Measurements from ENCODE around the gene LRRFIP1. TPM values are rescaled to one million over a fixed set of nuclear protein-coding genes. Genes with fewer than 3 reads are reported as not detected.

Gene LRRFIP1
- total and polyA plus RNA-seq, 2 of the 13 experiments (the other 11 are each of a cell fraction or from before 2014, with no cell fraction given): 15.9 to 40.5 TPM

GRCh38 chr2:237601453-237602116 is 25.8 kb upstream of the LRRFIP1 start (continued):
- TF ChIP-seq ZNF280D (CRISPR knock-in tag; IDR thresholded peaks at IDR 0.05) (peak; percentile 39; the same call in 1 of the 2 replicates), ZNF414 (CRISPR knock-in tag; IDR thresholded peaks at IDR 0.05) (0 out of 2 replicates have a peak, but pooled peaks have one; percentile 51), ZBTB43 (CRISPR knock-in tag; conservative IDR thresholded peaks at IDR 0.05) (0 out of 2 replicates have a peak, but pooled peaks have one; percentile 38), BRF2 (CRISPR knock-in tag; IDR thresholded peaks at IDR 0.05) (peak; percentile 49; the same call in 1 of the 2 replicates), TRIM22 (IDR thresholded peaks at IDR 0.05) (no peak), HNF1A (IDR thresholded peaks at IDR 0.05; ENCODE audit: low read depth) (no peak), HNF1A (CRISPR knock-in tag; IDR thresholded peaks at IDR 0.05; ENCODE audit: borderline replicate concordance) (no peak; the same call in 1 of the 2 replicates), ZNF552 (CRISPR knock-in tag; IDR thresholded peaks at IDR 0.05; ENCODE audit: borderline replicate concordance) (no peak), TFAP4 (IDR thresholded peaks at IDR 0.05; ENCODE audit: borderline replicate concordance, low read depth) (peak; percentile 86), ZNF562 (CRISPR knock-in tag; IDR thresholded peaks at IDR 0.05; ENCODE audit: borderline replicate concordance) (no peak), ZMAT3 (CRISPR knock-in tag; conservative IDR thresholded peaks at IDR 0.05) (no peak), ZNF251 (CRISPR knock-in tag; IDR thresholded peaks at IDR 0.05) (no peak), GTF2F1 (IDR thresholded peaks at IDR 0.05; ENCODE audit: low read length) (no peak), NR2F1 (CRISPR knock-in tag; IDR thresholded peaks at IDR 0.05) (no peak; a peak in 1 of 4 replicates), ZNF883 (CRISPR knock-in tag; IDR thresholded peaks at IDR 0.05; ENCODE audit: not compliant biosample characterization) (no peak)

Measured in HepG2 (cell line).